ENCODE data around the gene MIB2. TPM values are rescaled to one million over a fixed set of nuclear protein-coding genes. Genes with fewer than 3 reads are reported as not detected.

MIB2 gene
- total and polyA plus RNA-seq, 4 donors, result 20.4 to 220 (median 61.4) TPM

DNA sequence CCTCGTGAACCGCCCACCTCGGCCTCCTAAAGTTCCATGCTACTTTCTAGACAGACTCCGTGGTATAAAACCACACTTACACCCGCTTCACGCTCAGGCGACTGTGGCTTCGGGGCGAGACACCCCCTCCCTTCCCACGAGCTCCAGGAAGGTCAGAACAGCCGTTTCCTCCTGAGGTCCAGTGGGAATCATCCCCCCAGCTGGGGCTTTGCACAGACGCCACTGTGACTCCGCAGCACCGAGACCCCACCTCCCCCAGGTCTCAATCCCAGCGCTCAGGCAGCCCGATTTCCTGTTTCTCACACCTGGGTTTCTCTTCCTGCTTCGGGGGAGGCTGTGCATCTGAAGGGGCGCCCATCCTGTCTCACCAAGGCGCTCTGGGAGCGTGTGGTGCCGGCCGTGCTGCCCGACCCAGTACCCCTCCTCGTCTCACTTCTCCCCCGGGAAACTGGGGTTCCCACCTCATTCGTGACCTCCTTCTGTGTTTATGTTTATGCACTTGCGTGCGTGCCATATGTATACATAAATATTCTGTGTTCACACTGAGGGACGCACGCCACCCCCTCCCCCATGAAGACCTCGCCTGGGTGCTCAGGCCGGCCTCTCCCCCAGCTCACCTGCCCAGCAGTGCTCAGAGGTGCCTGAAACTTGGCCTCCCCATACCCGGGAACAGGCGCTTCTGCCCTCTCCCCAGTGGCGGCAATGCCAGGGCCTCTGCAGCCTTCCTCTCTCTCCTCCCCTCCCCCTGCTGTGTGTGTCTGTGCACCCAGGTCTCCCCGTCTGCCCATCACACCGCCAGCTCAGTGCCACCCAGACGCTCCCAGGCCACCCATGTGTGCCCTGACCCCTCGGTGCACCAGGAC is 62.6 kb downstream of the MIB2 start:
- intact Hi-C loops (cut with DNase I), result no loop called here
- no peak overlapping the region for H3K27ac ChIP-seq (ENCODE audit: low read depth in 1 of 2, low read length in 2 of 2)
- H3K36me3 ChIP-seq (ENCODE audit: control insufficient read depth in 1 of 2, insufficient read depth in 2 of 2, low read length in 1 of 2), result no peaks in the 10 kb centered on the region
- DNase-seq, result peak; percentile 44 to 52
- H3K4me3 ChIP-seq (ENCODE audit: low read length in 2 of 2), result no peak overlapping the region
- H3K4me1 ChIP-seq (ENCODE audit: control insufficient read depth in 1 of 2, insufficient read depth in 2 of 2, low read length in 2 of 2), result no peaks in the 10 kb centered on the region
- peak; percentile 27 for ATAC-seq (ENCODE audit: low FRiP score)
- no peaks in the 10 kb centered on the region for H3K9me3 ChIP-seq (ENCODE audit: control insufficient read depth, low read length)
- H3K27me3 ChIP-seq (ENCODE audit: control insufficient read depth in 1 of 2, insufficient read depth in 2 of 2, low read length in 1 of 2), result no peaks in the 10 kb centered on the region
- 85 to 88% methylated on average over 39 of the region's 39 CpGs for WGBS, 2 donors

GRCh38 chr1:1678581-1679380 is 63.5 kb downstream of the MIB2 start:
- H3K27ac ChIP-seq (ENCODE audit: low read depth in 1 of 2, low read length in 2 of 2), result no peak overlapping the region
- WGBS, 2 donors, result 71 to 75% methylated on average over 24 of the region's 24 CpGs
- intact Hi-C loops (cut with DNase I), result no loop called here

More at GRCh38 chr1:1678581-1679380, 63.5 kb downstream of the MIB2 start:
- no peaks in the 10 kb centered on the region for H3K27me3 ChIP-seq (ENCODE audit: control insufficient read depth in 1 of 2, insufficient read depth in 2 of 2, low read length in 1 of 2)
- no peak overlapping the region for H3K4me3 ChIP-seq (ENCODE audit: low read length in 2 of 2)
- H3K9me3 ChIP-seq (ENCODE audit: control insufficient read depth, low read length), result no peaks in the 10 kb centered on the region
- DNase-seq, result peak; percentile 44 to 68
- no peaks in the 10 kb centered on the region for H3K36me3 ChIP-seq (ENCODE audit: control insufficient read depth in 1 of 2, insufficient read depth in 2 of 2, low read length in 1 of 2)
- no peaks in the 10 kb centered on the region for H3K4me1 ChIP-seq (ENCODE audit: control insufficient read depth in 1 of 2, insufficient read depth in 2 of 2, low read length in 2 of 2)
- peak; percentile 37 for ATAC-seq (ENCODE audit: low FRiP score)

Other genes starting within 250 kb of the MIB2 start
- gene AURKAIP1, start 240.3 kb upstream of the MIB2 start, total RNA-seq, result 10 to 100 TPM; 59.6 to 65.6 TPM
- gene AURKAIP1, start 240.3 kb upstream of the MIB2 start, polyA plus RNA-seq, result 100 to 1,000 TPM; 119 to 154 TPM
- gene CCNL2, start 216.2 kb upstream of the MIB2 start, total RNA-seq, result 100 to 1,000 TPM; 153 to 246 TPM
- 100 to 1,000 TPM in 1 of 2 donors, 10 to 100 TPM in 1; 34.6 to 409 TPM for gene CCNL2, start 216.2 kb upstream of the MIB2 start, polyA plus RNA-seq
- gene MRPL20, start 208.2 kb upstream of the MIB2 start, total RNA-seq, result 10 to 100 TPM; 69.7 to 70.2 TPM
- gene MRPL20, start 208.2 kb upstream of the MIB2 start, polyA plus RNA-seq, result 100 to 1,000 TPM; 144 to 184 TPM
- 1 to 10 TPM; 1.5 to 6.9 TPM for gene ANKRD65, start 194.2 kb upstream of the MIB2 start, total RNA-seq
- gene ANKRD65, start 194.2 kb upstream of the MIB2 start, polyA plus RNA-seq, result under 1 TPM in 1 of 2 donors, not detected in 1; 0.13 TPM
- 10 to 100 TPM; 35.6 to 86.5 TPM for gene VWA1, start 179.8 kb upstream of the MIB2 start, total RNA-seq
- gene VWA1, start 179.8 kb upstream of the MIB2 start, polyA plus RNA-seq, result 1 to 10 TPM in 1 of 2 donors, under 1 TPM in 1; 0.13 to 4.5 TPM
- 1 to 10 TPM in 1 of 2 donors, under 1 TPM in 1; 0.42 to 5.5 TPM for gene ATAD3C, start 165.8 kb upstream of the MIB2 start, total RNA-seq
- gene ATAD3C, start 165.8 kb upstream of the MIB2 start, polyA plus RNA-seq, result under 1 TPM in 1 of 2 donors, not detected in 1; 0.08 TPM
- gene ATAD3B, start 143.7 kb upstream of the MIB2 start, total RNA-seq, result 10 to 100 TPM in 1 of 2 donors, 1 to 10 TPM in 1; 8.1 to 21.5 TPM
- 10 to 100 TPM in 1 of 2 donors, 1 to 10 TPM in 1; 6.1 to 44.8 TPM for gene ATAD3B, start 143.7 kb upstream of the MIB2 start, polyA plus RNA-seq
- 10 to 100 TPM; 11.9 to 13.2 TPM for gene ATAD3A, start 103.3 kb upstream of the MIB2 start, total RNA-seq
- gene ATAD3A, start 103.3 kb upstream of the MIB2 start, polyA plus RNA-seq, result 10 to 100 TPM in 1 of 2 donors, 1 to 10 TPM in 1; 8.3 to 20.2 TPM
- gene TMEM240, start 74.9 kb upstream of the MIB2 start, total RNA-seq, result 1 to 10 TPM; 6.2 to 7.8 TPM
- 10 to 100 TPM in 1 of 2 donors, 1 to 10 TPM in 1; 1.1 to 15.1 TPM for gene TMEM240, start 74.9 kb upstream of the MIB2 start, polyA plus RNA-seq
- 10 to 100 TPM; 67.7 to 71.5 TPM for gene SSU72, start 40.6 kb upstream of the MIB2 start, total RNA-seq
- 10 to 100 TPM; 65.0 to 92.8 TPM for gene SSU72, start 40.6 kb upstream of the MIB2 start, polyA plus RNA-seq
- gene FNDC10, start 15.4 kb upstream of the MIB2 start, total RNA-seq, result 1 to 10 TPM; 1.2 to 3.0 TPM
- under 1 TPM; 0.38 to 0.50 TPM for gene FNDC10, start 15.4 kb upstream of the MIB2 start, polyA plus RNA-seq
- gene MMP23B, start 16.7 kb downstream of the MIB2 start, total RNA-seq, result 10 to 100 TPM; 15.5 to 74.5 TPM
- gene MMP23B, start 16.7 kb downstream of the MIB2 start, polyA plus RNA-seq, result 100 to 1,000 TPM in 1 of 2 donors, 10 to 100 TPM in 1; 41.2 to 120 TPM
- gene CDK11B, start 43.5 kb downstream of the MIB2 start, total RNA-seq, result 10 to 100 TPM; 25.2 to 27.0 TPM
- 10 to 100 TPM; 42.3 to 44.7 TPM for gene CDK11B, start 43.5 kb downstream of the MIB2 start, polyA plus RNA-seq
- gene SLC35E2B, start 77.3 kb downstream of the MIB2 start, total RNA-seq, result 10 to 100 TPM; 25.2 to 53.5 TPM
- 10 to 100 TPM in 1 of 2 donors, 1 to 10 TPM in 1; 8.1 to 32.0 TPM for gene SLC35E2B, start 77.3 kb downstream of the MIB2 start, polyA plus RNA-seq
- gene CDK11A, start 108.9 kb downstream of the MIB2 start, total RNA-seq, result 10 to 100 TPM; 52.7 to 53.1 TPM
- 10 to 100 TPM; 26.3 to 56.3 TPM for gene CDK11A, start 108.9 kb downstream of the MIB2 start, polyA plus RNA-seq
- gene NADK, start 163.0 kb downstream of the MIB2 start, total RNA-seq, result 10 to 100 TPM; 76.0 to 79.2 TPM
- gene NADK, start 163.0 kb downstream of the MIB2 start, polyA plus RNA-seq, result 10 to 100 TPM; 66.0 to 87.7 TPM

Data from aorta (tissue), 5 donors.